ENCODE data around the gene RIPOR2. TPM values are rescaled to one million over a fixed set of nuclear protein-coding genes. Genes with fewer than 3 reads are reported as not detected.

Gene RIPOR2
- total and polyA plus RNA-seq, 10 of the 15 experiments (the other 5 are each of a cell fraction or from before 2014, with no cell fraction given): 22.2 to 48.2 (median 34.7) TPM

- ChIA-PET SMC1A (ENCODE audit: uncharacterized antibody, unreplicated experiment) (interaction anchor here (0.6 to 3.2 kb wide), 16 partner anchors 11 to 127 kb away, joined by 3 to 29 read pairs (median 4); no protein-coding TSS in a partner anchor), RAD21 (ENCODE audit: unreplicated experiment) (interaction anchor here (0.6 to 2.0 kb wide), 4 partner anchors 28 to 118 kb away, joined by 3 to 6 read pairs (median 4); no protein-coding TSS in a partner anchor), POLR2A (interaction anchor here (0.6 to 1.2 kb wide), 4 partner anchors 12 to 92 kb away, joined by 5 to 7 read pairs (median 6); no protein-coding TSS in a partner anchor), CTCF (interaction anchor here (0.6 to 3.4 kb wide), 17 partner anchors 10 to 319 kb away, joined by 3 to 15 read pairs (median 4); no protein-coding TSS in a partner anchor)
- no peaks in the 10 kb centered on the region for H3K27me3 ChIP-seq (replicated peaks in 1 of 2; ENCODE audit: control insufficient read depth in 2 of 2, insufficient read depth in 2 of 2, low read length in 1 of 2)
- TF ChIP-seq PKNOX1 (IDR thresholded peaks at IDR 0.05) (no peak), BCL3 (IDR thresholded peaks at IDR 0.05; ENCODE audit: borderline replicate concordance, insufficient read depth, low read depth, low read length, poor library complexity, severe bottlenecking) (no peak), EZH2 (IDR thresholded peaks at IDR 0.05; ENCODE audit: borderline replicate concordance, control insufficient read depth, low read depth, low read length) (no peak), ATF2 (IDR thresholded peaks at IDR 0.05; ENCODE audit: low read length) (no peak)
- H3K4me3 ChIP-seq: no peak overlapping the region
- ATAC-seq (no peak), FAIRE-seq (no peak), DNase-seq (ENCODE audit: low read depth, low spot score) (no peak)
- no peaks in the 10 kb centered on the region; the same call in 2 of the 3 replicates for H3K9me3 ChIP-seq (replicated peaks; ENCODE audit: control insufficient read depth, insufficient read depth, low read length)
- WGBS (ENCODE audit: insufficient coverage, insufficient replicate concordance, low lambda C conversion rate, missing lambda C conversion rate): 66% methylated on average over 8 of the region's 8 CpGs
- no peaks in the 10 kb centered on the region for H3K79me2 ChIP-seq (ENCODE audit: control insufficient read depth, insufficient read depth, low read length)
- H3K27ac ChIP-seq (ENCODE audit: control insufficient read depth, insufficient read depth): no peak overlapping the region
- H3K9ac ChIP-seq (ENCODE audit: control insufficient read depth, insufficient read depth, low read length): no peak overlapping the region
- intact Hi-C loops (cut with micrococcal nuclease; ENCODE audit: unreplicated experiment) (no loop called here), in situ Hi-C loops (cut with MboI) (no loop called here)
- H3K36me3 ChIP-seq (ENCODE audit: control insufficient read depth in 2 of 2, insufficient read depth in 2 of 2, low read length in 1 of 2): no peaks in the 10 kb centered on the region; a peak in 2 of 4 replicates
- BruUV-seq (replicated peaks): no TSS peak
- H2AFZ ChIP-seq (ENCODE audit: control insufficient read depth, low read depth, low read length): no peak overlapping the region
- no peak overlapping the region for H3K4me2 ChIP-seq (ENCODE audit: control insufficient read depth, insufficient read depth)
- H3K4me1 ChIP-seq (ENCODE audit: control insufficient read depth, insufficient read depth, low read length): no peaks in the 10 kb centered on the region
- H4K20me1 ChIP-seq (ENCODE audit: control insufficient read depth, insufficient read depth): peaks cover 3% of the 10 kb centered on the region; the same call in 1 of the 2 replicates
Measured at GRCh38 chr6:24899136-24899996, 36.4 kb downstream of the RIPOR2 start.
